Activated B cell treated with CpG ODN at 0.5 μM for 24 hours (primary cell): Measurements from ENCODE around the gene PCGF3. TPM values are rescaled to one million over a fixed set of nuclear protein-coding genes. Genes with fewer than 3 reads are reported as not detected.
A peak's percentile ranks its signal among the peaks of the same experiment; 100 is the strongest.

Experiments used
- ATAC-seq: fragments of 200-7000 bp; cut with Tn5 transposase; one replicate; pipeline ENCODE4 v1.10.0; 2021; ENCODE audit warnings: low read depth, mild to moderate bottlenecking, moderate library complexity
- CTCF ChIA-PET: fragments of 350-600 bp; sonication (Branson Sonifier 250); formaldehyde crosslinking; loops from one replicate; lab custom pipeline; 2021; ENCODE audit warnings: antibody characterized with exemption; lab: Charles Lee
- POLR2A ChIA-PET: fragments of 350-600 bp; sonication (Branson Sonifier 250); formaldehyde crosslinking; loops from one replicate; lab custom pipeline; 2021; ENCODE audit warnings: antibody characterized with exemption; lab: Charles Lee
- DNase-seq: peaks from one replicate; pipeline ENCODE4 v3.0.0; 2022
- H3K27ac Mint-ChIP-seq: one replicate; pipeline ENCODE4 v1.8.0; 2020; ENCODE audit warnings: mixed read lengths
- H3K27me3 Mint-ChIP-seq: one replicate; pipeline ENCODE4 v1.8.0; 2021; ENCODE audit warnings: mixed read lengths
- H3K36me3 Mint-ChIP-seq: one replicate; pipeline ENCODE4 v1.8.0; 2021; ENCODE audit warnings: low read depth, mixed read lengths
- H3K4me1 Mint-ChIP-seq: one replicate; pipeline ENCODE4 v1.8.0; 2021; ENCODE audit warnings: mixed read lengths
- H3K4me3 Mint-ChIP-seq: one replicate; pipeline ENCODE4 v1.8.0; 2020; ENCODE audit warnings: mild to moderate bottlenecking, mixed read lengths
- H3K9me3 Mint-ChIP-seq: one replicate; pipeline ENCODE4 v1.8.0; 2020; ENCODE audit warnings: mixed read lengths
- intact Hi-C: fragments of 100-400 bp; cut with micrococcal nuclease; formaldehyde crosslinking; loops from one replicate; pipeline ENCODE4 v1.15.1; 2024
- total RNA-seq: library from RNA; stranded (reverse); gene quantifications from 2 replicates; pipeline ENCODE4 v1.2.3, GENCODE V29; 2022
- TF ChIP-seq, protein P1 (sequence below): fragments of 200-600 bp; IDR thresholded peaks from one replicate; pipeline ENCODE4 v1.8.0; 2022; ENCODE audit warnings: antibody characterized with exemption, mild to moderate bottlenecking

Gene PCGF3
- total RNA-seq, 1 donor from 2014 or later, result 59.2 TPM

DNA sequence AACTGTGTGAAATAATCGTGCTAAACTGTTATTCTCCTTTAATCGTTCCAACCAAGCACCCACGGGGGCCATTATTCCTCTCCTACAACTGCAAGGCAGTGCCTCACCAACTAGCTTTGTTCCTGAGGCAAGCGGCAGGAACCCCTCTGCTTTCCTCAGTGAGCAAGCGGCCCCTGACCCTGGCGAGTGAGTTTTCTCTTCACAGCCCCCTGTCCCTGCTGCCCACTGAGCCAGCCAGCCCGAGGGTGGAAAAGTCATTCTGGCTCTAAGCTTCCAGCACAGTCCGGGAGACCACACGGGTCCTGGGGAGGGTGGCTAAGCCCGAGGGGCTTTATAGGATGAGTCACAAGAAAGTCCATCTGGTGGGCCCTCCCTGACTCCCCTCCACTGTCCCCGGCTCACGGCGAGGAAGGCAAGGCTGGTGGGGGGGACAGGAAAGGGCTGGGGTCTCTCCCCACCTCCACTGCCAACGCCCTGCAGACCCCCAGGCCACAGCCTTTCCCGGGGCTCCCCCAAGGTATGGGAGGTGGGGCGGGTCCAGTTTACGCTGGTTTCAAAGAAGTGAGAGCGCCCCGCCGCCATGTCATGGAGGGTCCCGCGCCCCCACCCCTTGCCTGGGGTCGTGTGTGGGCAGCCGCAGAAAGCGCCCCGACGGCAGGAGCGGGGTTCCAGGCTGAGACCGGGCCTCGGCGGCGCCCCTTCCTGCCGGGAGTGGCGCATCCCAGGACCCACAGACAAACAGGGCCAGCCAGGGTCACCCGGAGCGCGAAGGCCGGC lies 75.3 kb downstream of the PCGF3 start:
- no peak for ATAC-seq
- ChIA-PET CTCF (interaction anchor here (1.7 kb wide), 1 partner anchor 206 kb away, joined by 9 read pairs; the partner anchor contains the start of gene IDUA), POLR2A (interaction anchor here (0.8 to 4.0 kb wide), 14 partner anchors 13 to 468 kb away, joined by 3 to 17 read pairs (median 5); partner anchors contain the start of genes ATP5ME, CTBP1, GAK and IDUA)
- DNase-seq, result no peak
- peaks cover 45% of the 10 kb centered on the region for H3K36me3 Mint-ChIP-seq
- intact Hi-C loops, result loop anchor here (1.0 to 5.0 kb wide), 6 partner anchors 46 to 1226 kb away; partner anchors contain the start of genes CPLX1, DGKQ, FGFRL1 and GAK
- H3K9me3 Mint-ChIP-seq, result no peaks in the 10 kb centered on the region
- peaks cover 51% of the 10 kb centered on the region for H3K4me1 Mint-ChIP-seq
- TF ChIP-seq, protein P1, sequence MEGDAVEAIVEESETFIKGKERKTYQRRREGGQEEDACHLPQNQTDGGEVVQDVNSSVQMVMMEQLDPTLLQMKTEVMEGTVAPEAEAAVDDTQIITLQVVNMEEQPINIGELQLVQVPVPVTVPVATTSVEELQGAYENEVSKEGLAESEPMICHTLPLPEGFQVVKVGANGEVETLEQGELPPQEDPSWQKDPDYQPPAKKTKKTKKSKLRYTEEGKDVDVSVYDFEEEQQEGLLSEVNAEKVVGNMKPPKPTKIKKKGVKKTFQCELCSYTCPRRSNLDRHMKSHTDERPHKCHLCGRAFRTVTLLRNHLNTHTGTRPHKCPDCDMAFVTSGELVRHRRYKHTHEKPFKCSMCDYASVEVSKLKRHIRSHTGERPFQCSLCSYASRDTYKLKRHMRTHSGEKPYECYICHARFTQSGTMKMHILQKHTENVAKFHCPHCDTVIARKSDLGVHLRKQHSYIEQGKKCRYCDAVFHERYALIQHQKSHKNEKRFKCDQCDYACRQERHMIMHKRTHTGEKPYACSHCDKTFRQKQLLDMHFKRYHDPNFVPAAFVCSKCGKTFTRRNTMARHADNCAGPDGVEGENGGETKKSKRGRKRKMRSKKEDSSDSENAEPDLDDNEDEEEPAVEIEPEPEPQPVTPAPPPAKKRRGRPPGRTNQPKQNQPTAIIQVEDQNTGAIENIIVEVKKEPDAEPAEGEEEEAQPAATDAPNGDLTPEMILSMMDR, result no peak
- peak overlapping the region; percentile 87 for H3K27ac Mint-ChIP-seq
- peak overlapping the region; percentile 91 for H3K4me3 Mint-ChIP-seq
- H3K27me3 Mint-ChIP-seq, result peaks cover 18% of the 10 kb centered on the region

DNA sequence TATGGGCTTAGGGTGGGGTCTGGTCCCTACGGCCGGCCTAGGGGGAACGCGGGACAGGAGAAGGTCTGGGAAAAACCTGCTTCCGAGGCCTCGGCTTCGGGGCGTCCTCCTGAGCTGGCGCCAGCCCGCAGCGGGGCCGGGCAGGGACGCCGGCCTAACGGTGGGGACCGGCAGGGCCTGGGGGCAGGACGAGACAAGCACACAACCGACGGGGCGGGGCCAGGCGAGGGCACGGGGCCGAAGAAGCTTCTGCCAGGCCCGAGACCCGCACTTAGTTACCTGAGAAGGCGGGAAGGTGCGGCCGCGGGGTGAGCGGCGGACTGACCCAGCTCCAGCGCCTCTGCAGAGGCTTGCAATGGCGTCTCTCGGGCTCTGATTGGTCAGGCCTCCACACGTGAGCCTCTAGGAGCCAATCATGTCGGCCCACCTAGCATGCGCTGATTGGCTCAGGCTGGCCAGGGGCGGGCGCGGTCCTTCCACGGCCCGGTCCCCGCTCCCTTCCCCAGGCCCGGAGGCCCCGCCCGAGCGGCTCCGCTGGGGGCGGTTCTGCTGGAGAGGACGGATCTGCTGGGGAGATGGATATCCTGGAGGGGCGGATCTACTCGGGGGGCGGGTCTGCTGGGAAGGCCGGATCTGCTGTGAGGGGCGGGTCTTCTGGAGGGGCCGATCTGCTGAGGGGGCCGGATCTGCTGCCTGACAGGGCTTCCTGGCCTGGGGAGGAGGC lies 76.0 kb downstream of the PCGF3 start:
- DNase-seq (peak; percentile 97), ATAC-seq (peak; percentile 93)
- no peaks in the 10 kb centered on the region for H3K9me3 Mint-ChIP-seq
- H3K4me1 Mint-ChIP-seq, result peaks cover 47% of the 10 kb centered on the region
- ChIA-PET POLR2A (interaction anchor here (0.8 to 4.0 kb wide), 16 partner anchors 12 to 565 kb away, joined by 3 to 17 read pairs (median 4); partner anchors contain the start of genes ATP5ME, CTBP1, GAK and IDUA), CTCF (interaction anchor here (1.1 to 1.7 kb wide), 2 partner anchors 12 to 206 kb away, joined by 3 to 9 read pairs; partner anchors contain the start of gene IDUA)
- H3K27me3 Mint-ChIP-seq, result peaks cover 18% of the 10 kb centered on the region
- peak overlapping the region; percentile 91 for H3K4me3 Mint-ChIP-seq
- TF ChIP-seq, protein P1, result no peak
- H3K27ac Mint-ChIP-seq, result peak overlapping the region; percentile 87
- intact Hi-C loops, result loop anchor here (1.0 to 5.0 kb wide), 9 partner anchors 46 to 1226 kb away; partner anchors contain the start of genes ATP5ME, CPLX1, DGKQ and FGFRL1
- H3K36me3 Mint-ChIP-seq, result peaks cover 40% of the 10 kb centered on the region

DNA sequence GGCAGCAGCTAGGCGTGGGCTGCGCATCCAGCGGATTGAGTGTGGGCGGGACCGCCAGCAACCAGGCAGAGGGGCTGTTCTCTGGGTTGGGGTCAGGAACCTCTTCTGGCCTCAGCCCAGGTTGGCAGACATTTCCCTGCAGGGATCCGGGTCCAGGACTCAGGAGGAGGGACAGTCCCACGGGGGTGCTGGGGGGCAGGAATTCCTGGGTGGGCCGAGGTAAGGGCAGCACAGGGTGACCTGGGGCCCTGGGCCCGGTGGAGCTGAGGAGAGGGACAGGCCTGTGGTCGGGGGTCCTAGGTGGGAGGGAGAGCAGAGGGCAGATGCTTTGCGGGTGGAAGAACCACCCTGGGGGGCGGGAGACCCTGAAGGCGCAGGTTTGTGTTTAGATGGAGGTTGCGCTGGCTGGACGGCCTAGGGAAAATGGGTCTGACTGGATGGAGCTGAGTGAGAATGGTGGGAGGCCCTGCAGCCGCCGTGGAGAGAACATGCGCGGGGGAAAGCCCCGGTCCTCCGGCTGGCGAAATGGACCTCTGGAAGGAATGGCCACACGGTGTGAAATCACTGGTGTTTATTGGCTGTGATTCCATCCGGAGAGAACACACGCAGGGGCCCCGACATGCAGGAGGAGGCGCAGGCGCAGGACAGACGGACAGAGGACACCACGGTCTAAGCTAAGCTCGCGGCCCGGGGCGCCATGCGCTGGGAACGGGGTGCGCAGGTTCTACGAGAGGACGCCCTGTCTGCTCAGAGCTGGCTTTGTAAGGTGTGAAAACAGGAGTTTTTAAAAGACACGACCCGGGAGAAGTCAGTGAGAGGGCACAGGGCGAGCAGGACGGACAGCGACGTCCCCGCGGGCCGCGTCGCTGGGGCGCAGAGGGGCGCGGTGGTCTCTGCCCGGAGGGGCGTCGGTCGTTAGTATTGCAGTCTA lies 79.0 kb downstream of the PCGF3 start:
- TF ChIP-seq, protein P1, result no peak
- peaks cover 38% of the 10 kb centered on the region for H3K4me1 Mint-ChIP-seq
- peaks cover 12% of the 10 kb centered on the region for H3K36me3 Mint-ChIP-seq
- peaks cover 26% of the 10 kb centered on the region for H3K27me3 Mint-ChIP-seq
- no peak for ATAC-seq
- no peak for DNase-seq
- no peak overlapping the region for H3K27ac Mint-ChIP-seq
- CTCF ChIA-PET, result interaction anchor here (0.6 kb wide), 1 partner anchor 317 kb away, joined by 3 read pairs; no protein-coding TSS in a partner anchor
- intact Hi-C loops, result loop anchor here (5.0 kb wide), 3 partner anchors 43 to 1223 kb away; partner anchors contain the start of genes CPLX1 and NELFA
- no peaks in the 10 kb centered on the region for H3K9me3 Mint-ChIP-seq
- H3K4me3 Mint-ChIP-seq, result no peak overlapping the region
- POLR2A ChIA-PET, result no interaction called here

DNA sequence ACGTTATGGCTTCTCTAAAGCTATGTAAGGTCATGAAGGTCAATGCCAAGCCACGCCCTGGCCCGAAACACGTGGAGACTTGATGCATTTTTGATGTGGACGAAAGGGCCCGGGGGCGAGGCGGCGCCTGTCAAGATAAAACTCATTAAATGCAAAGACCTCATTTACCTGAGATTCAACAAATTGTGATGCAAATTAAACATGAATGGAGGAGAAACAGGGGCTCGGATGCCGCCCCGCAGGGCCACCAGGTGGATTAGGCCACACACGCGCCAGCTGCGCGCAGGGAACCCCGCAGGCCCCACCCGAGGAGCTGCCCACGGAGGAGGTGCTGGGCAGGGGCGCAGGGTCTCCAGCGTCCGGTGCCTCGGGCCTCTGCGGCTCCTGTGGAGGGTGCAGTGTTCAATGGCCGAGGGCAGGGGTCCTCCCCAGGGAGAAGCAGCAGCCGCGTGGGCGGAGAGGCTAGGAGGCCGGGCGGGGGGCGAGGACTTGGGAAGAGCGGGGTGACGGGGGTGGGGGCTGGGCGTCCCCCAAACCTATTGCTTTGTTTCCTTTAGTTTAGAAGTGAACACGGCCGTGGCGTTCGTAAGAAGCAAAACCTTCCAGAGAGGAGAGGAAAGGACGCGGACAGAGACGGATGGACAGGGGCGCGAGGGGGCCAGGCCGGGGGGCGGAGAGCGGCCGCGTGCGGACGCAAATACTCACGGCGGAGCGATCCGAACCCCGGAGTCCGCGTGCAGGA lies 79.9 kb downstream of the PCGF3 start:
- Mint-ChIP-seq H3K9me3 (no peaks in the 10 kb centered on the region), H3K27ac (no peak overlapping the region), H3K4me1 (peaks cover 30% of the 10 kb centered on the region), H3K36me3 (peaks cover 4% of the 10 kb centered on the region), H3K4me3 (peak overlapping the region; percentile 48), H3K27me3 (peaks cover 26% of the 10 kb centered on the region)
- DNase-seq, result no peak
- ChIA-PET CTCF (no interaction called here), POLR2A (no interaction called here)
- TF ChIP-seq, protein P1, result no peak
- intact Hi-C loops, result no loop called here
- ATAC-seq, result no peak
